ENCODE results near the gene BTBD9.

The BTBD9 gene

GRCh38 chr6:38195113-38195635, 444.6 kb downstream of the BTBD9 start:
- DNase-seq (ENCODE audit: insufficient read length, low spot score) (no peak), FAIRE-seq (no peak)
- TF ChIP-seq CTCF (IDR thresholded peaks at IDR 0.05; ENCODE audit: insufficient read depth, missing control alignments): no peak

- DNase-seq (ENCODE audit: insufficient read length, low spot score) (no peak), FAIRE-seq (no peak)
- TF ChIP-seq CTCF (IDR thresholded peaks at IDR 0.05; ENCODE audit: insufficient read depth, missing control alignments): no peak
Observed at GRCh38 chr6:38194589-38194988, 445.1 kb downstream of the BTBD9 start.

GRCh38 chr6:38194282-38194572, 445.5 kb downstream of the BTBD9 start:
- no peak for FAIRE-seq
- TF ChIP-seq CTCF (IDR thresholded peaks at IDR 0.05; ENCODE audit: insufficient read depth, missing control alignments): no peak
- DNase-seq (ENCODE audit: insufficient read length, low spot score): no peak

GRCh38 chr6:38193481-38194281, 446.0 kb downstream of the BTBD9 start:
- TF ChIP-seq CTCF (IDR thresholded peaks at IDR 0.05; ENCODE audit: insufficient read depth, missing control alignments): no peak
- no peak for FAIRE-seq
- DNase-seq (ENCODE audit: insufficient read length, low spot score): no peak

- no peak for FAIRE-seq
- no peak for DNase-seq (ENCODE audit: insufficient read length, low spot score)
- no peak for TF ChIP-seq CTCF (IDR thresholded peaks at IDR 0.05; ENCODE audit: insufficient read depth, missing control alignments)
Observed at GRCh38 chr6:38193051-38193450, 446.7 kb downstream of the BTBD9 start.

- DNase-seq (ENCODE audit: insufficient read length, low spot score): no peak
- FAIRE-seq: no peak
- no peak for TF ChIP-seq CTCF (IDR thresholded peaks at IDR 0.05; ENCODE audit: insufficient read depth, missing control alignments)
Observed at GRCh38 chr6:38192487-38192886, 447.2 kb downstream of the BTBD9 start.

- FAIRE-seq (no peak), DNase-seq (ENCODE audit: insufficient read length, low spot score) (no peak)
- TF ChIP-seq CTCF (IDR thresholded peaks at IDR 0.05; ENCODE audit: insufficient read depth, missing control alignments): no peak
Observed at GRCh38 chr6:38192011-38192410, 447.7 kb downstream of the BTBD9 start.
